ENCODE results near the gene RFFL. TPM values are rescaled to one million over a fixed set of nuclear protein-coding genes. Genes with fewer than 3 reads are reported as not detected.
"Not testable (repeated sequence)": the region's sequence is repeated elsewhere in the genome, so short reads cannot be mapped to it uniquely, and the experiment has no call there.

RFFL gene
- total and polyA plus RNA-seq, 4 donors, result 12.9 to 28.1 (median 19.8) TPM

DNA sequence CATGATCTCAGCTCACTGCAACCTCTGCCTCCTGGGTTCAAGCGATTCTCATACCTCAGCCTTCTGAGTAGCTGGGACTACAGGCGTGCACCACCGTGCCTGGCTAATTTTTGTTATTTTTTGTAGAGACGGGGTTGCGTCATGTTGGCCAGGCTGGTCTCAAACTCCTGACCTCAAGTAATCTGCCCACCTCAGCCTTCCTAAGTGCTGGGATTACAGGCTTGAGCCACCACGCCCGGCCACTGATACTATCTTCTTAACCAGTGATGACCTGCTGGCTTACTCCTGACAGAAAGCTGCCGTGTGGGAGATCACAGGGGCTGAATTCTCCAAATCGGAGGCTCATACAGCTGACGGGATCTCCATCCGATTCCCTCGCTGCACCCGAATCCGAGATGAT lies 62.5 kb downstream of the RFFL start:
- H3K36me3 ChIP-seq (ENCODE audit: control insufficient read depth, insufficient read depth, low read length), result peaks cover 54% of the 10 kb centered on the region
- DNase-seq (ENCODE audit: low read depth in 4 of 6, low spot score in 6 of 6); H3K4me1 ChIP-seq (ENCODE audit: control insufficient read depth, insufficient read depth, low read length); H3K27me3 ChIP-seq (ENCODE audit: control insufficient read depth, insufficient read depth, low read length); H3K4me3 ChIP-seq (ENCODE audit: low read depth, low read length); H3K9me3 ChIP-seq (ENCODE audit: control insufficient read depth, insufficient read depth, low read length); H3K27ac ChIP-seq (ENCODE audit: low read depth, low read length): not testable (repeated sequence)
- 96% methylated on average over 14 of the region's 14 CpGs for WGBS (ENCODE audit: insufficient coverage)

GRCh38 chr17:34999456-34999855 lies 64.1 kb downstream of the RFFL start:
- Histone ChIP-seq H3K27me3 (ENCODE audit: control insufficient read depth, insufficient read depth, low read length) (no peaks in the 10 kb centered on the region), H3K36me3 (ENCODE audit: control insufficient read depth, insufficient read depth, low read length) (peaks cover 60% of the 10 kb centered on the region), H3K27ac (ENCODE audit: low read depth, low read length) (no peak overlapping the region), H3K4me1 (ENCODE audit: control insufficient read depth, insufficient read depth, low read length) (peaks cover 7% of the 10 kb centered on the region), H3K9me3 (ENCODE audit: control insufficient read depth, insufficient read depth, low read length) (no peaks in the 10 kb centered on the region), H3K4me3 (ENCODE audit: low read depth, low read length) (no peak overlapping the region)
- WGBS (ENCODE audit: insufficient coverage), result 90% methylated on average over 2 of the region's 2 CpGs
- no peak for DNase-seq (ENCODE audit: low read depth in 4 of 6, low spot score in 6 of 6)

GRCh38 chr17:34998205-34998604 lies 65.3 kb downstream of the RFFL start:
- Histone ChIP-seq H3K36me3 (ENCODE audit: control insufficient read depth, insufficient read depth, low read length) (peaks cover 58% of the 10 kb centered on the region), H3K4me3 (ENCODE audit: low read depth, low read length) (no peak overlapping the region), H3K9me3 (ENCODE audit: control insufficient read depth, insufficient read depth, low read length) (no peaks in the 10 kb centered on the region), H3K4me1 (ENCODE audit: control insufficient read depth, insufficient read depth, low read length) (peaks cover 7% of the 10 kb centered on the region), H3K27ac (ENCODE audit: low read depth, low read length) (peak overlapping the region; percentile 54), H3K27me3 (ENCODE audit: control insufficient read depth, insufficient read depth, low read length) (no peaks in the 10 kb centered on the region)
- 67% methylated on average over 1 of the region's 5 CpGs for WGBS (ENCODE audit: insufficient coverage)
- DNase-seq (ENCODE audit: low read depth in 4 of 6, low spot score in 6 of 6), result peak in 2 of 6 donors; percentile 62 to 66

- no peak overlapping the region for H3K4me3 ChIP-seq (ENCODE audit: low read depth, low read length)
- peaks cover 7% of the 10 kb centered on the region for H3K4me1 ChIP-seq (ENCODE audit: control insufficient read depth, insufficient read depth, low read length)
- peak overlapping the region; percentile 8 for H3K27ac ChIP-seq (ENCODE audit: low read depth, low read length)
- DNase-seq (ENCODE audit: low read depth in 4 of 6, low spot score in 6 of 6), result peak in 3 of 6 donors; percentile 12 to 73 (median 61)
- no peaks in the 10 kb centered on the region for H3K9me3 ChIP-seq (ENCODE audit: control insufficient read depth, insufficient read depth, low read length)
- 86% methylated on average over 8 of the region's 11 CpGs for WGBS (ENCODE audit: insufficient coverage)
- peaks cover 54% of the 10 kb centered on the region for H3K36me3 ChIP-seq (ENCODE audit: control insufficient read depth, insufficient read depth, low read length)
- no peaks in the 10 kb centered on the region for H3K27me3 ChIP-seq (ENCODE audit: control insufficient read depth, insufficient read depth, low read length)
Measured at GRCh38 chr17:34997355-34997862, 66.1 kb downstream of the RFFL start.

- H3K27ac ChIP-seq (ENCODE audit: low read depth, low read length), result peak overlapping the region; percentile 8
- 79% methylated on average over 2 of the region's 3 CpGs for WGBS (ENCODE audit: insufficient coverage)
- H3K9me3 ChIP-seq (ENCODE audit: control insufficient read depth, insufficient read depth, low read length), result no peaks in the 10 kb centered on the region
- DNase-seq (ENCODE audit: low read depth in 4 of 6, low spot score in 6 of 6), result peak in 2 of 6 donors; percentile 25 to 58
- H3K4me1 ChIP-seq (ENCODE audit: control insufficient read depth, insufficient read depth, low read length), result peaks cover 7% of the 10 kb centered on the region
- H3K27me3 ChIP-seq (ENCODE audit: control insufficient read depth, insufficient read depth, low read length), result no peaks in the 10 kb centered on the region
- peaks cover 51% of the 10 kb centered on the region for H3K36me3 ChIP-seq (ENCODE audit: control insufficient read depth, insufficient read depth, low read length)
- no peak overlapping the region for H3K4me3 ChIP-seq (ENCODE audit: low read depth, low read length)
Measured at GRCh38 chr17:34996422-34997285, 66.9 kb downstream of the RFFL start.

DNA sequence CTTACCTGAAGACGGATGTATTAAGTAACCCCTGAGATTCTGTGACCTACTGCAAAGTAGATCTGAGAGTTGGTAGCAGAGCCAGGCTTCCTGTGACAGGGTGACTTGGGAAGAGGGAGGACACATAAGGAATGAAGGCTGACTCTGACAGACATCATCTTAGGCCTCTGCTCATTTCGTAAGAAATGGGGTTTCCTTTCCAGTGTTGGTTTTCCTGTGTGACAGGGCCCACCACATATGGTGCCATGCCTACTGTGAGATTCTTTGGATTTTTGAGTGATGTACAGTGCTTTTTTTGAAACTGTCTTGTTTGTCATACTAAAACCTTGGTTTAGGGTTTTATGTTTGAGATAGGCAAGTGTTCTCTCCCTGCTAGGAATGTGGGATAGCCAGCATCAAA lies 70.5 kb downstream of the RFFL start:
- Histone ChIP-seq H3K36me3 (ENCODE audit: control insufficient read depth, insufficient read depth, low read length) (peaks cover 44% of the 10 kb centered on the region), H3K27me3 (ENCODE audit: control insufficient read depth, insufficient read depth, low read length) (no peaks in the 10 kb centered on the region), H3K27ac (ENCODE audit: low read depth, low read length) (no peak overlapping the region), H3K9me3 (ENCODE audit: control insufficient read depth, insufficient read depth, low read length) (no peaks in the 10 kb centered on the region), H3K4me1 (ENCODE audit: control insufficient read depth, insufficient read depth, low read length) (peaks cover 1% of the 10 kb centered on the region), H3K4me3 (ENCODE audit: low read depth, low read length) (no peak overlapping the region)
- 91% methylated on average over 2 of the region's 2 CpGs for WGBS (ENCODE audit: insufficient coverage)
- no peak for DNase-seq (ENCODE audit: low read depth in 4 of 6, low spot score in 6 of 6)

- Histone ChIP-seq H3K4me3 (ENCODE audit: low read depth, low read length) (no peak overlapping the region), H3K27me3 (ENCODE audit: control insufficient read depth, insufficient read depth, low read length) (no peaks in the 10 kb centered on the region), H3K27ac (ENCODE audit: low read depth, low read length) (no peak overlapping the region), H3K36me3 (ENCODE audit: control insufficient read depth, insufficient read depth, low read length) (peaks cover 44% of the 10 kb centered on the region), H3K9me3 (ENCODE audit: control insufficient read depth, insufficient read depth, low read length) (no peaks in the 10 kb centered on the region), H3K4me1 (ENCODE audit: control insufficient read depth, insufficient read depth, low read length) (no peaks in the 10 kb centered on the region)
- no CpG with 5 or more reads among the region's 3 CpGs for WGBS (ENCODE audit: insufficient coverage)
- DNase-seq (ENCODE audit: low read depth in 4 of 6, low spot score in 6 of 6), result no peak
Measured at GRCh38 chr17:34991606-34992005, 71.9 kb downstream of the RFFL start.

GRCh38 chr17:34990921-34991365 lies 72.6 kb downstream of the RFFL start:
- 47% methylated on average over 5 of the region's 6 CpGs for WGBS (ENCODE audit: insufficient coverage)
- no peaks in the 10 kb centered on the region for H3K9me3 ChIP-seq (ENCODE audit: control insufficient read depth, insufficient read depth, low read length)
- no peaks in the 10 kb centered on the region for H3K4me1 ChIP-seq (ENCODE audit: control insufficient read depth, insufficient read depth, low read length)
- H3K27me3 ChIP-seq (ENCODE audit: control insufficient read depth, insufficient read depth, low read length), result no peaks in the 10 kb centered on the region
- H3K36me3 ChIP-seq (ENCODE audit: control insufficient read depth, insufficient read depth, low read length), result peaks cover 50% of the 10 kb centered on the region
- H3K4me3 ChIP-seq (ENCODE audit: low read depth, low read length), result no peak overlapping the region
- no peak overlapping the region for H3K27ac ChIP-seq (ENCODE audit: low read depth, low read length)
- peak in 2 of 6 donors; percentile 14 to 17 for DNase-seq (ENCODE audit: low read depth in 4 of 6, low spot score in 6 of 6)

DNA sequence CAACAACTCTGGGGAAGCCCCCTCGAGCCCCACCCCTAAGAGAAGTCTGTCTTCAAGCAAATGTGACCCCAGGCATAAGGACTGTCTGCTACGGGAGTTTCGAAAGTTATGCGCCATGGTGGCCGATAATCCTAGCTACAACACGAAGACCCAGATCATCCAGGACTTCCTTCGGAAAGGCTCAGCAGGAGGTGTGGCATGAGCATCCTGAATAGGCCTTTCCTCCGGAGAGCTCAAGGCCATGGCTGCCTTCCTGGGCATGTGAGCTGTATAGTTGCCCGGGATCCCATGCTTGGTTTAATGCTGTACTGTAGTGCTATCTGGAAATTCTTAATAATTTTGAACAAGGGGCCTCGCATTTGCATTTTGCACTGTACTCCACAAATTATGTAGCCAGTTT lies 74.0 kb downstream of the RFFL start:
- Histone ChIP-seq H3K27me3 (ENCODE audit: control insufficient read depth, insufficient read depth, low read length) (no peaks in the 10 kb centered on the region), H3K27ac (ENCODE audit: low read depth, low read length) (no peak overlapping the region), H3K36me3 (ENCODE audit: control insufficient read depth, insufficient read depth, low read length) (peaks cover 48% of the 10 kb centered on the region), H3K4me1 (ENCODE audit: control insufficient read depth, insufficient read depth, low read length) (no peaks in the 10 kb centered on the region), H3K4me3 (ENCODE audit: low read depth, low read length) (no peak overlapping the region), H3K9me3 (ENCODE audit: control insufficient read depth, insufficient read depth, low read length) (no peaks in the 10 kb centered on the region)
- WGBS (ENCODE audit: insufficient coverage), result 95% methylated on average over 8 of the region's 10 CpGs
- DNase-seq (ENCODE audit: low read depth in 4 of 6, low spot score in 6 of 6), result no peak

GRCh38 chr17:34988644-34989043 lies 74.9 kb downstream of the RFFL start:
- H3K9me3 ChIP-seq (ENCODE audit: control insufficient read depth, insufficient read depth, low read length), result no peaks in the 10 kb centered on the region
- H3K27ac ChIP-seq (ENCODE audit: low read depth, low read length), result no peak overlapping the region
- H3K36me3 ChIP-seq (ENCODE audit: control insufficient read depth, insufficient read depth, low read length), result peaks cover 42% of the 10 kb centered on the region
- DNase-seq (ENCODE audit: low read depth in 4 of 6, low spot score in 6 of 6), result no peak
- WGBS (ENCODE audit: insufficient coverage), result 88% methylated on average over 1 of the region's 2 CpGs
- H3K4me1 ChIP-seq (ENCODE audit: control insufficient read depth, insufficient read depth, low read length), result no peaks in the 10 kb centered on the region
- no peak overlapping the region for H3K4me3 ChIP-seq (ENCODE audit: low read depth, low read length)
- H3K27me3 ChIP-seq (ENCODE audit: control insufficient read depth, insufficient read depth, low read length), result no peaks in the 10 kb centered on the region
